ENCODE data around the gene PSG7. TPM values are rescaled to one million over a fixed set of nuclear protein-coding genes. Genes with fewer than 3 reads are reported as not detected.
"Not testable (repeated sequence)": the region's sequence is repeated elsewhere in the genome, so short reads cannot be mapped to it uniquely, and the experiment has no call there.

PSG7 gene
- total RNA-seq, 6 donors from 2014 or later: not detected

DNA sequence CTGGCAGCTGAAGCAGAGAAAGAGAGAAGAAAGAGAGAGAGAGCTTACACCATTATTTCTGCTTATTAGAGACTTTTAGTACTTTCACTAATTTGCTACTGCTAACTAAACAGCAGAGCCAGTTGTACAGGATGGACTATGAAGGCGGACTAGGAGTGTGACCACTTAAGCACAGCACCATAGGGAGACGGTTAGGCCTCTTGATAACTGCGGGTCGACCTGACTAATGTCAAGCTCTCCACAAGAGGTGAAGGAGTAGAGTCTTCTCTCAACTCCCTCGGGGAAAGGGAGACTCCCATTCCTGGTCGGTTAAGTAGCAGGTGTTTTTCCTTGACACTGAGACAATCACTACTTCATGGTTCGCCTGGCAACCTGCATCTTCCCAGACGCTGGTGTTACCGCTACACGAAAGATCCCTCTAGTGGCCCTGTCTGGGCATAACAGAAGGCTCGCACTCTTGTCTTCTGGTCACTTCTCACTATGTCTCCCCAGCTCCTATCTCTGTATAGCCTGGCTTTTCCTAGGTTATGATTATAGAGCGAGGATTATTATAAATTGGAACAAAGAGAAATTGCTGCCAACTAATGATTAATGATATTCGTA is 5.3 kb upstream of the PSG7 start:
- Histone ChIP-seq H3K36me3 (no peaks in the 10 kb centered on the region), H3K4me1 (no peaks in the 10 kb centered on the region), H3K4me3 (no peak overlapping the region), H3K9me3 (no peaks in the 10 kb centered on the region), H3K27me3 (no peaks in the 10 kb centered on the region), H3K27ac (no peak overlapping the region)
- DNase-seq: no peak
- 36 to 40% methylated on average over 13 of the region's 13 CpGs for WGBS, 2 donors
- no peak for ATAC-seq (ENCODE audit: low FRiP score in 2 of 2)
- TF ChIP-seq, protein P1, sequence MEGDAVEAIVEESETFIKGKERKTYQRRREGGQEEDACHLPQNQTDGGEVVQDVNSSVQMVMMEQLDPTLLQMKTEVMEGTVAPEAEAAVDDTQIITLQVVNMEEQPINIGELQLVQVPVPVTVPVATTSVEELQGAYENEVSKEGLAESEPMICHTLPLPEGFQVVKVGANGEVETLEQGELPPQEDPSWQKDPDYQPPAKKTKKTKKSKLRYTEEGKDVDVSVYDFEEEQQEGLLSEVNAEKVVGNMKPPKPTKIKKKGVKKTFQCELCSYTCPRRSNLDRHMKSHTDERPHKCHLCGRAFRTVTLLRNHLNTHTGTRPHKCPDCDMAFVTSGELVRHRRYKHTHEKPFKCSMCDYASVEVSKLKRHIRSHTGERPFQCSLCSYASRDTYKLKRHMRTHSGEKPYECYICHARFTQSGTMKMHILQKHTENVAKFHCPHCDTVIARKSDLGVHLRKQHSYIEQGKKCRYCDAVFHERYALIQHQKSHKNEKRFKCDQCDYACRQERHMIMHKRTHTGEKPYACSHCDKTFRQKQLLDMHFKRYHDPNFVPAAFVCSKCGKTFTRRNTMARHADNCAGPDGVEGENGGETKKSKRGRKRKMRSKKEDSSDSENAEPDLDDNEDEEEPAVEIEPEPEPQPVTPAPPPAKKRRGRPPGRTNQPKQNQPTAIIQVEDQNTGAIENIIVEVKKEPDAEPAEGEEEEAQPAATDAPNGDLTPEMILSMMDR (IDR thresholded peaks at IDR 0.05): peak in 1 of 6 experiments; percentile 15
- TF ChIP-seq EP300 (IDR thresholded peaks at IDR 0.05) (no peak), POLR2A (IDR thresholded peaks at IDR 0.05) (no peak), POLR2AphosphoS5 (IDR thresholded peaks at IDR 0.05) (no peak)

DNA sequence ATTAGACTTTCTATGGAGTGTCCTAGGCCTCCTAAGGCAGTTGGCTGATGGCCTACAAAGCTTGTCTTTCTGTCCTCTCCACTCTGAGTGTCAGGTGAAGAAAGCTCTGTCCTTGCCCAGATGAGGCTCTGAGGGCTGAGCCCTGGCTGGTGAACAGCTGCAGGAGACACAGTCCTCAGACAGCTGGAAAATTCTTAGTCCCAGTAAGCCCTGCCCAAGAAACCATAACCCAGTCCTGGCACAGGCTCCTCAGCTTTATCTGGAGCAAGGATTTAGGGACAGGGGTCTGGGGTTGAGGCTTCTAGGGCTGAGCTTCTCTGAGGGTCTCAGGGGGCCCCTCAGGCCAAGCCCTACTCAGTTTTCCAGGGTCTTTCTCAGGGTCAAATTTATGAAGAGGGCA is 2.3 kb downstream of the PSG7 start:
- ATAC-seq (ENCODE audit: low FRiP score in 2 of 2); H3K27me3 ChIP-seq; H3K4me3 ChIP-seq; DNase-seq; H3K4me1 ChIP-seq; H3K27ac ChIP-seq; H3K9me3 ChIP-seq; H3K36me3 ChIP-seq: not testable (repeated sequence)

DNA sequence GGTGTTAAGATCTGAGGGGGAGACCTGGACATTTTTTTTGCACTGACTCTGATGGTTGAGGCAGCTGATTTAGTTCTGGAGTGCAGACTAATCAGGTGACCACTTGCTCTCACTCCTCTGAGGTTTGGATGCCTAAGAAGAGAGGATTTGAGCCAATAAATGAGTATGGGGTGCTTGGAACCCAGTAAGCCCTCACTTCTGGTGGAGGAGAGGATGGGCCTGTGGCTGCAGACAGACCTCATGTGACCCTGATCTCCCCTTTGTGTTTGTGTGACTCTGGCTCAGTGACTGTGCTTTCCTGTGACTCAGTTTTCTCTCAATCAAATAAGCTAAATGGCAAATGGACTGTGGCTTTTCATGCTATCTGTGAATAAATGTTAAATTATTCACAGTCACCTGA is 2.8 kb downstream of the PSG7 start:
- H3K9me3 ChIP-seq; H3K4me3 ChIP-seq; H3K27ac ChIP-seq; H3K36me3 ChIP-seq; ATAC-seq (ENCODE audit: low FRiP score in 2 of 2); H3K27me3 ChIP-seq; DNase-seq; H3K4me1 ChIP-seq: not testable (repeated sequence)

DNA sequence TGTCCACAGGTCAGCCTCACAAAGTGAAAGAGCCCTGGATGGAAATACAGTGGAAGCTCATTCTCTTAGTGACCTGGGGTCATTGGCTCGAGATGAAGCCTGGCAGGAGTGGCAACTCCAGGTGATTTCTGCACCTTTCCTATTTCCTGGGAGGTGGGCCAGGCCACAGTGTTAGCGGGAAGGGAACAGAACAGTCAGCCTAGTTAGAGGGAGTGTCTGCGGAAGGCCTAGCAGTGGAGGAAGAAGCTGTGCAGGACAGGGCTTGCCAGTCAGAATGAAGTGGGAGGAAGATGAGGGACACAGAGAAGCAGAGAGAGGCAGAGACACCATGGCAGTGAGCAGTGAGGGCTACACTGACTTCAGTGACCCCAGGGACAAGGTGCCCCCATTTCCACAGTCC is 3.6 kb downstream of the PSG7 start:
- 77 to 78% methylated on average over 3 of the region's 3 CpGs for WGBS, 2 donors
- H3K27ac ChIP-seq; H3K36me3 ChIP-seq; DNase-seq; H3K9me3 ChIP-seq; ATAC-seq (ENCODE audit: low FRiP score in 2 of 2); H3K27me3 ChIP-seq; H3K4me1 ChIP-seq; H3K4me3 ChIP-seq: not testable (repeated sequence)

DNA sequence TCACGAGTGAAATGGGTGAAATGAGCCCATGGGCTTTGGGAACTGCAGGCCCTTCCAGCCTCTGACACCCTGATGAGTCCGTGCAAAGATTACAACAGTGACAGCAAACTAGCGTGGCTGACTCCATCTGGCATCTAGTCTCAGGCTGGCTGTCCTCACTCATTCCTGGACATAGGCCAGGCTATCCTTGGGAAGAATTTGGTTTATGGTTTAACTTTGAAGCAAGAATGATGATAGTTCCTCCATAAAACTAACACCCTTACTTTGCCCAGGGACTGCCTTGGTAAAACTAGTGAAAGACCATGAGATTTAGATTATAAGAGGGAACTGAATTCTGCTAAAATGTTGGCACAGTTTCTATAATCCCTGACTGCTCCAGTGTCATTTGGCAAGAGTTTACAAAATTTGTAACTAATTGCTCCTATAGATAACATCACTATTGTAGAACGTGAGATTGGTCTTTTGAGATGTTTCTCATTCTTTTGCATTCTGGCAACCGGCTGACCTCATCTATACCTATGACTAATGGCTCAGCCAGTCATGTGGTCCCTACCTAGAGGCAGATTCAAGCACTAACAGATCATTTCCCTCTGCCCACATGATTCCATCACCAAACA is 4.4 kb downstream of the PSG7 start:
- not testable (repeated sequence) for DNase-seq; H3K4me3 ChIP-seq; H3K36me3 ChIP-seq; H3K27me3 ChIP-seq; H3K9me3 ChIP-seq; H3K4me1 ChIP-seq; ATAC-seq (ENCODE audit: low FRiP score in 2 of 2); H3K27ac ChIP-seq
- 56 to 67% methylated on average over 5 of the region's 5 CpGs for WGBS, 2 donors

DNA sequence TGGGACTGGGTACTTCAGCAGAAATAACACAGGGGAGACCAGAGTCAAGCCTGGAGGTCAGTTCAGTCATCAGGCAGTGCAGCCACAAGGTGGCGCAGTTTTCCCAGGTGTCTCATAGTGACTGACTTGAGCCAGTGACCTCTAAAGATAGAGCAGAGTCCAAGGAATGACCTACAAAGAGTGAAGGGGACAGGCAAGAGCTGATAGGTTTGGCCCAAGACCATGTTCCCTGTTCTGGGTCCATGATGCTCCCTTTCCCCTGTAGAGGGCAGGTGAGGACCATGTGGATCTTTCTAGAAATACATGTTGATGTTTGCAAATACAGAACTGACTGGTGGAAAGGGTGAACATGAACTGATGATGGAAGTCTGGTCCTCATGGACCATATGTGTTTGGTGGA is 6.8 kb downstream of the PSG7 start:
- TF ChIP-seq, protein P1 (IDR thresholded peaks at IDR 0.05): peak in 2 of 6 experiments; percentile 15 to 19
- H3K4me3 ChIP-seq; H3K27ac ChIP-seq; ATAC-seq (ENCODE audit: low FRiP score in 2 of 2); H3K36me3 ChIP-seq; H3K4me1 ChIP-seq; H3K27me3 ChIP-seq; H3K9me3 ChIP-seq: not testable (repeated sequence)
- peak in 1 of 2 donors; percentile 25 for DNase-seq
- WGBS, 2 donors: 18% methylated on average over 1 of the region's 1 CpG; no CpG with 5 or more reads in 1 of the 2 donors

DNA sequence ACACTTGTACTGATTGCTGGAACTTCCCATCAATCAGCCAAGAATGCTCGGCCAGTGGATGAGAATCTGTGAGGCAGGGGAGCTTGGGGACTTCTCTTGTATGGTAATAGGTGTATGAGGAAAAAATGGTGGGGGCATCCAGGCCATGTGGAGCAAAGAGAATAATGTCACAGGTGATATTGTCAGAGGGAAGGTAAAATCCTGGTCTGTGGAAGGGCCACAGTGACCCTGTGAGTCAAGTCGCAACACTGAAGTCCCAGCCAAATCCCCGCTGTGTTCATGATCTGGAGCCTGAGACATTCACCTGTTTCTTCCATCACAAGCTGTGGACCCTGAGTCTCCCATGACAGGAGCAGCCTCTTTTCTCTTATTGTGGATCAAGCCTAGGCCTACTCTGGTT is 8.1 kb downstream of the PSG7 start:
- Histone ChIP-seq H3K36me3 (no peaks in the 10 kb centered on the region), H3K27me3 (no peaks in the 10 kb centered on the region), H3K27ac (no peak overlapping the region), H3K4me3 (no peak overlapping the region), H3K4me1 (no peaks in the 10 kb centered on the region), H3K9me3 (no peaks in the 10 kb centered on the region)
- no peak for TF ChIP-seq EP300 (IDR thresholded peaks at IDR 0.05)
- TF ChIP-seq, protein P1 (IDR thresholded peaks at IDR 0.05): no peak
- no peak for TF ChIP-seq POLR2A (IDR thresholded peaks at IDR 0.05)
- no peak for TF ChIP-seq POLR2AphosphoS5 (IDR thresholded peaks at IDR 0.05)
- WGBS, 2 donors: 80 to 93% methylated on average over 3 of the region's 3 CpGs
- DNase-seq (no peak), ATAC-seq (ENCODE audit: low FRiP score in 2 of 2) (no peak)
